Stimulated activated naive CD8-positive, alpha-beta T cell treated with anti-CD3 and anti-CD28 coated beads, Interleukin-15, Interleukin-2, amounts not matched to agents 100 ng/mL and 50 ng/mL, for 24 hours (primary cell): Measurements from ENCODE around the gene OPRM1.
"Not testable (repeated sequence)": the region's sequence is repeated elsewhere in the genome, so short reads cannot be mapped to it uniquely, and the experiment has no call there.

Source experiments
- H3K27ac Mint-ChIP-seq: one replicate; pipeline ENCODE4 v1.8.0; 2021; ENCODE audit warnings: mild to moderate bottlenecking, mixed read lengths
- H3K27me3 Mint-ChIP-seq: one replicate; pipeline ENCODE4 v1.8.0; 2021; ENCODE audit warnings: mixed read lengths
- H3K36me3 Mint-ChIP-seq: one replicate; pipeline ENCODE4 v1.8.0; 2021; ENCODE audit warnings: low read depth, mixed read lengths
- H3K4me1 Mint-ChIP-seq: one replicate; pipeline ENCODE4 v1.8.0; 2021; ENCODE audit warnings: low read depth, mixed read lengths
- H3K4me3 Mint-ChIP-seq: one replicate; pipeline ENCODE4 v1.8.0; 2021; ENCODE audit warnings: mild to moderate bottlenecking, mixed read lengths
- H3K9me3 Mint-ChIP-seq: one replicate; pipeline ENCODE4 v1.8.0; 2021; ENCODE audit warnings: mixed read lengths

Gene OPRM1

DNA sequence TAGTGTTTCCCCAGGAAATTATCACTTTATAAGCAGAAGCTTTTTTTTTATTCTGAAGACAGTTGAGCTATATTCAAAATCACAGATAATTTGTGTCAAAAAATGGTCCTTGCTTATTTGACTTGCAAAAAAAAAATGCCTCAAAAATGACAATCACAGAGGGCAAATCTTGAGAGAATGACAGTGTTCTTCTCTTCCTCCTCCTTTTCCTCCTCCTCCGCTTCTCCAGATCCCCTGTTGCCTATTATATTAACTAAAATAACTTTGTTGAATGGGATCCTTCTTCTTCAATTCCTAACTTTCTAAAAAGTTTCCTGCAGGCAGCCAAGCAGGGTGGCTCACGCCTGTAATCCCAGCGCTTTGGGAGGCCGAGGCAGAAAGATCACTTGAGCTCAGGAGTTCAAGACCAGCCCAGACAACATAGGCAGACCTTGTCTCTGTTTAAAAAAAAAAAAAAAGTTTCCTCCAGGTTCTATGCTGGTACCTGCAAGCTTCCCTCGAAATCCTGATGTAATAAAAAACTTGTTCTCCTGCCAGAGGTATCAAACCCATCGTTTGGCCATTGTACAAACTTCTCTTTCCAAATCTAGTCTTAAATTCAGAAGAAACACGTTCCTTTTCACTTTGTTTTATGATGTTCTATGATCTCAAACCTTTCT is 189.0 kb downstream of the OPRM1 start:
- Mint-ChIP-seq H3K27ac (peak overlapping the region; percentile 14), H3K9me3 (no peaks in the 10 kb centered on the region), H3K27me3 (no peaks in the 10 kb centered on the region), H3K4me1 (peaks cover 85% of the 10 kb centered on the region), H3K36me3 (peaks cover under 1% of the 10 kb centered on the region), H3K4me3 (no peak overlapping the region)

DNA sequence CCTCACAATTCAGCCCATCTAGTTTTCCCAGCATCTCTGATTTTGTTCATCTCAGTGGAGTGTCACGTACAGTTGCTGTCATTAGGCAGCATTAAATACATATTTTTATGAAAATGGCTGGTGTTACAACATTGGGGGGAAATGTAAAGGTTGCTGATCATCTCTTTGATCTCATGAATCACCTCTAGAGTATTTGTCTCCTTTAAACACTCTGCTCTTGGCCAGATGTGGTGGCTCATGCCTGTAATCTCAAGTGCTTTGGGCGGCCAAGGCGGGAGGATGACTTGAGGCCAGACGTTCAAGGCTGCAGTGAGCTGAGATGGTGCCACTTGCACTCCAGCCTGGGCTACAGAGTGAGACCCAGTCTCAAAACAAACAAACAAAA is 189.5 kb downstream of the OPRM1 start:
- H3K4me3 Mint-ChIP-seq, result no peak overlapping the region
- H3K27ac Mint-ChIP-seq, result peak overlapping the region; percentile 14
- H3K27me3 Mint-ChIP-seq, result no peaks in the 10 kb centered on the region
- no peaks in the 10 kb centered on the region for H3K9me3 Mint-ChIP-seq
- H3K36me3 Mint-ChIP-seq, result no peaks in the 10 kb centered on the region
- H3K4me1 Mint-ChIP-seq, result peaks cover 85% of the 10 kb centered on the region

DNA sequence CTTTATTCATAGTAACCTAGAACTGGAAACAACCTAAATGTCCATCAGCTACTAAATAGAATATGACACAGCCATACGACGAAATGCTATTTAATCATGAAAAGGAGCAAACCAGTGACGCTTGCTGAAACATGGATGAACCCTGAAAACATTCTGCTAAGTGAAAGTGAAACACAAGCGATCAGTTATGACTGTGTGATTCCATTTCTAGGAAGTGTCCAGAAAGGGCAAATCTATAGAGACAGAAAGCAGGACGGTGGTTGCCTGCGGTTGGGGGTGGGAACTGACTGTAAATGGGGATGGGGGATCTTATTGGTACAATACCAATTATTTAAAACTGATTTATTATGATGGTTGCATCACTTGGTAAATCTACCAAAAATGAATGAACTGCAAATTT is 190.7 kb downstream of the OPRM1 start:
- H3K27ac Mint-ChIP-seq, result peak overlapping the region; percentile 90
- H3K4me3 Mint-ChIP-seq, result peak overlapping the region; percentile 77
- H3K36me3 Mint-ChIP-seq, result no peaks in the 10 kb centered on the region
- no peaks in the 10 kb centered on the region for H3K27me3 Mint-ChIP-seq
- H3K4me1 Mint-ChIP-seq, result peaks cover 86% of the 10 kb centered on the region
- no peaks in the 10 kb centered on the region for H3K9me3 Mint-ChIP-seq

DNA sequence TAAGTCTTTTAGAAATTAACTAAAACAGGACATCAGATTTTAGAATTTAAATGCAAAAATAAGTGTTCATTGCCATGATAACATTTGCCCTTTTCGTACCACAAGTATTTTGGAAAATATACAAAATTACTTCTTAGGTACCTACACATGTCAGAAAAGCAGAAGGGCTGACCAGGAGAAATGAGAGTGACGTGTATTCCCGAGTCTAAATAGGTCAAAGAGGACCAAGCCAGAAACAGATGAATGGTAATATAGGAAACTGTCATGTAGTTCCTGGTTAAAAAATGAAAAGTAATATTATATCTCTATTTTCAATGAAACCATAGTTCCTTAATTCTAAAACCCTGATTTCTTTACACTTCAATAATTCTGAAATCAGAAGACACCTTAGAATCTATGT is 191.4 kb downstream of the OPRM1 start:
- H3K4me3 Mint-ChIP-seq, result peak overlapping the region; percentile 77
- peak overlapping the region; percentile 90 for H3K27ac Mint-ChIP-seq
- H3K27me3 Mint-ChIP-seq, result no peaks in the 10 kb centered on the region
- H3K36me3 Mint-ChIP-seq, result no peaks in the 10 kb centered on the region
- no peaks in the 10 kb centered on the region for H3K9me3 Mint-ChIP-seq
- peaks cover 85% of the 10 kb centered on the region for H3K4me1 Mint-ChIP-seq

DNA sequence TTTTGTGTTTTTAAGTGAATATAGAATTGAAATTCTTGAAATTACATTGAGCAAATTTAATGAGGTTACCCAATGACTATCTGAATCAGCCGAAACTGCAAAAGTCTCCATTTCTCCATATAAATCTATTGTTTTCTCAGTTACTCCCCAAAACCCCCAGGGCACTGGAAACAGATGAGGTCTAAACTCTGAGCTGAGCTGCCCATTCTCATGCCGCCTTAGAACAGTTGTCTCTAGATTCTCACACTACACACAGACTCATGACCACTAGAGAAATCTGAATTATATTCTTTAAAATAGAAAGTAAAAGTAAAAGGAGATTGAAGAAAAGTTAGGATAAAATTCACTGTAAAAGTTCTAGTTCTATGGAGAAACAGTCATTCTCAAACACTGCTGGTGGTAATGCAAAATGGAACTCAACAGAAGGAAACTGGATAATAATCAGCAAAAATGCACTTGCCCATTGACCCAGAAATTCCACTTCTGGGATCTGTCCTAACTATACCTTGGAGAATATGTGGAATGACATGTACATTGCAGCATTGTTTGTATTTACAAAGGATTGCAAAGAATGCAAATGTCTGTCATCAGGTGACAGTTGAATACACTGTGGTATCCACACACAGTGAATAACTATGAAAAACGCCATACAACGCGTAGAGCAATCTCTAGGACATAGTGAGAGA is 192.0 kb downstream of the OPRM1 start:
- Mint-ChIP-seq H3K9me3 (no peaks in the 10 kb centered on the region), H3K27me3 (no peaks in the 10 kb centered on the region), H3K4me3 (peak overlapping the region; percentile 78), H3K4me1 (peaks cover 84% of the 10 kb centered on the region), H3K27ac (peak overlapping the region; percentile 83), H3K36me3 (no peaks in the 10 kb centered on the region)

DNA sequence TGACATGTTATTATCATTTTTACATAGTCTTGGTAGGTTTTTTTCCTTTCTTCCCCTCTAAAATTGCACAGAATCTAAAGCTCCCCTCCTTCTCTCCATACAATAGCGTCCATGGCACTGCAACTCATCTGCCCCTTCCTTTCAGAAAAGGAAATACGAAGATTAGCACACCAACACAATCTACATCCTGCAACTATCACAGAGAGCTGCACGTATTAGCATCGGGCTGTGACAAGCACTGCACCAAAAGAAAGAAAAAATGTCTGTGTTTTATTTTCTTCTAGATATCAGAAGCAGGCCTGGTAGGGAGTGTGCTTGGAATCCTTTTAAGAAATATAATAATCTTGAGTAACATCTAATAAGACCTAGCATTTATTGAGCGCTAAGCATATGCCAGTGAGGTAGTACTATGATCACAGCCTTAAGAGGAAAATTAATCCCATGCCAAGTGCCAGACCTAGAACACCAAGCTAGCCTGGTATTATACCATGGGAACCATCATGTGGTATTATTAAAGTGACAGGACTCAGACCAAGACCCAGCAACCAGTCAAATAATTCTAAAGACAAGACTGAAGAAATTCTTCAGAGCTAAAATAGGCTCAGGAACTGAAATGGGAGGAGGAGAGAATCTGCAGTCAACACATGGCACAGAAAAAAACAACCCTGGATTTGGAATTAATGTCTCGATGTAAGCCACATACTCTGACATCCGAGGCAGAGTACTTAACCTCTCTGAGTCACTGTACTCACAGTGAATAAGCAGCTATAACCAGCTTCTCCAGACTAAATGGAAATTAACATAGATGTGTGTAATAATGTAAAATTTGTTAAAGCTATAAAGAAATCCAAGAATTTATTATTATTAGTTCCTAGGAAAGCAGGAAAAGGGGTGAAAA is 193.2 kb downstream of the OPRM1 start:
- no peaks in the 10 kb centered on the region for H3K27me3 Mint-ChIP-seq
- H3K4me1 Mint-ChIP-seq, result peaks cover 89% of the 10 kb centered on the region
- peak overlapping the region; percentile 83 for H3K27ac Mint-ChIP-seq
- no peaks in the 10 kb centered on the region for H3K36me3 Mint-ChIP-seq
- no peaks in the 10 kb centered on the region for H3K9me3 Mint-ChIP-seq
- H3K4me3 Mint-ChIP-seq, result peak overlapping the region; percentile 78

DNA sequence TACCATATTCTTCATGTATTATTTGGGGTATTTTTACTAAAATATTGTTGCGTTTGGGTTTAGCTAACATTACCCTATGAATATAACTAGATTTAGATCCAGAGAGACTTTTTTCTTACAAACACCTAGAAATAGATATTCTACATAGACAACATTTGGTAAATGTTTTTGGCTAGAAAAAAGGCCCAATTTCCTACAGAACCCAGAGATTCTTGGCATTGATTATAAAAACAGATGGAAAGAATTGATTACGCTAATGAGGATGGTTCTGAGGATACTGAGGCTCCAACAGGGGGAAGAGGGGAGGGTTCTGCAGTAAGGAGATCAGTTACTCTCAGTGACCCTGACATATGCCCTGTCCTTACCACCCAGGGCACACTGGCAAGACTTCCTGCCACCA is 194.3 kb downstream of the OPRM1 start:
- Mint-ChIP-seq H3K9me3 (no peaks in the 10 kb centered on the region), H3K27me3 (no peaks in the 10 kb centered on the region), H3K27ac (peak overlapping the region; percentile 46), H3K4me1 (peaks cover 88% of the 10 kb centered on the region), H3K4me3 (no peak overlapping the region), H3K36me3 (no peaks in the 10 kb centered on the region)

DNA sequence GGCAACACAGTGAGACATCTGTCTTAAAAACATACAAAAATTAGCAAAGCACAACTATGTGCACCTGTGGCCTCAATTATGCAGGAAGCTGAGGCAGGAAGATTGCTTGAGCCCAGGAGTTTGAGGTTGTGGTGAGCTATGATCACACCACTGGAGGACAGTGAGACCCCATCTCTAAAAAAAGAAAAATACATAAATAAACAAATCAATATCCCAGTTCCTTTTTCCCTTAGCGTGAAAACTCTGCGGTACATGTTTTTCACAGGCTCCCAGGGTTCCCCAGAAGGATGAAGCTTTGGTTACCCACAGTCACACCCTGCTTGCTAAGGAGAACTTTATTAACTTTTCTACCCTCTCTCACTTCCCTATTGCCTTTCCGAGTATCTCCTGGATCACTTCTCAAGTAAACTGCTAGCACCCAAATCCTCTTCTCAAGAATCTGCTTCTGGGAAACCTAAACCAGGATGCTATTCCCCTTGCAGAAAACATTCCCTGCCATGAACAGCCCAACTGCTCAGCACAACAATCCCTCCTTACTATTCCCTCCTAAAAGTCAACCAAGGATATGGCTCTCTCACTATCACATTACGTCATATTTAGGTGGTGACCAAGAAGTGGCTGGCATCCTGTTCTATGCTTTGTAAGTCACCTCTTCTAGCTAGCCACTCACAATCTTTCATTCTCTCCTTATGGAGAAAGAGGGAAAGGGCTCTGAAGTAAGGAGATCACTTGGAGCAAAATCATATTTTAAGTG is 195.2 kb downstream of the OPRM1 start:
- Mint-ChIP-seq H3K27ac (peak overlapping the region; percentile 78), H3K27me3 (no peaks in the 10 kb centered on the region), H3K36me3 (no peaks in the 10 kb centered on the region), H3K4me3 (peak overlapping the region; percentile 9), H3K4me1 (peaks cover 87% of the 10 kb centered on the region), H3K9me3 (no peaks in the 10 kb centered on the region)

DNA sequence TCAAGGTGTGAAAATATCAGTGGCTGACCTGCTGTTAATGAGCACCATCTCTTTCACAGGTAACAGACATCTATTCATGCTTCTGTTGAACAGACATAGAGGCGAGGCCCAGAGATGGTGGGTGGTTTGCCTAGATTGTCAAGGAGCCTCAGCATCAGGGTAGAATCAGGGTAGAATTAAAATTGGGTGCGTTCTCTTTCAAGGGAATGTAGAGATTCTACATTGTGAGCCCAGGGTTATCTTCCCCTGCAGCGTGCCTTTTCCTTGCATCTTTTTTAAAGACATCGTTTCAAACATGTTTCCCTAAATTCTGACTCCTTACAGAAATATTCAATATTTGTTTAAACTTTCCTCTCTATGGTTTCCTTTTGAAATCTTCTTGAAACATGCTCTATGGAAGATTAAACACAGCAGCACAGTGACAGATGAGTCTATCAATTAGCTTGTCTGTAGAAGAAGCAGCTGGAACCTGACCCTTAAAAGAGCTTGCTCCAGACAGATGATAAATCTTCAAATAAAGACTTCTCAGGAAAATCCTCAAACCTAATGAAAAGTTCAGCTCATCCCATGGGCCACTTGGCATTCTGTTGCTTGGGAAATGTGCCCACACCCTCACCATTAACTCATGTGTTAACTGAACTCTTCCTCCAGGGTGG is 197.7 kb downstream of the OPRM1 start:
- no peaks in the 10 kb centered on the region for H3K9me3 Mint-ChIP-seq
- H3K4me1 Mint-ChIP-seq, result peaks cover 89% of the 10 kb centered on the region
- no peaks in the 10 kb centered on the region for H3K36me3 Mint-ChIP-seq
- H3K27me3 Mint-ChIP-seq, result no peaks in the 10 kb centered on the region
- H3K4me3 Mint-ChIP-seq, result no peak overlapping the region
- H3K27ac Mint-ChIP-seq, result no peak overlapping the region

DNA sequence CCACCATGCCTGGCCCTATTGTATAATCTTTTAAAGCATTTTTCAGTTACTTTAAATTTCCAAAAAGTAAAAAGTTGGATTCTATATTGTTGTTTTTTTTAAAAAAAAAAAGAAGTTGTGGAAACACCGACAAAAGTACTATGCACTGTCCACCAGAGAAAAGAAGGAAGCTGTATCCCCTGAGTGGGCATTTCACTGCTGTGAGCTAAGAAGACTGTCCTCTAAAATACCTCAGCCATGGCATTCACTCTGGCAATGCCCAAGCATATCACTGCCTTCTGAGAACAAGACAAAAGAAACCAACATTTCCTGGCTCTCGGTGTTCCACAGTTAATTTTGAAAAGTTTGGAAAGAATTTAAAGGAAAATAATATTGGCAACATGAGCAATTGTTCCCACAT is 199.8 kb downstream of the OPRM1 start:
- no peaks in the 10 kb centered on the region for H3K27me3 Mint-ChIP-seq
- H3K9me3 Mint-ChIP-seq, result peaks cover 8% of the 10 kb centered on the region
- peaks cover 89% of the 10 kb centered on the region for H3K4me1 Mint-ChIP-seq
- H3K4me3 Mint-ChIP-seq, result peak overlapping the region; percentile 61
- peak overlapping the region; percentile 71 for H3K27ac Mint-ChIP-seq
- H3K36me3 Mint-ChIP-seq, result peaks cover 9% of the 10 kb centered on the region

DNA sequence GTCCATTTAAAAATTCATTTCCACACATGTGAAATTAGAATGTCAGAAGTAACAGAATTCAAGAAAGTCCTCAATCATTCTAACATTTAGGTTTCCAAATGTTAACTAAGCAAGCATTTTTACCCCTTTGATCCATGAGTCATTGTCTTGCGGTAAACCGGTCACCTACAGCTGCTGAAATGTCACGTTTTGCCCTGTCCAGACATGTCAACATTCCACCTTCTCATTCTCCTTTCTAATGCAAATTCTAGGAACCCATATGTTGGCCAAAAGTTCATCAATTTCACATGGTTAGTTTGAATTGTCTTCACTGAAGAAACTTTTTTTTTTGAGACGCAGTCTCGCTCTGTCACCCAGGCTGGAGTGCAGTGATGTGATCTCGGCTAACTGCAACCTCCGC is 200.4 kb downstream of the OPRM1 start:
- Mint-ChIP-seq H3K36me3 (peaks cover 9% of the 10 kb centered on the region), H3K27me3 (no peaks in the 10 kb centered on the region), H3K27ac (peak overlapping the region; percentile 71), H3K9me3 (peaks cover 8% of the 10 kb centered on the region), H3K4me1 (peaks cover 89% of the 10 kb centered on the region), H3K4me3 (peak overlapping the region; percentile 61)

DNA sequence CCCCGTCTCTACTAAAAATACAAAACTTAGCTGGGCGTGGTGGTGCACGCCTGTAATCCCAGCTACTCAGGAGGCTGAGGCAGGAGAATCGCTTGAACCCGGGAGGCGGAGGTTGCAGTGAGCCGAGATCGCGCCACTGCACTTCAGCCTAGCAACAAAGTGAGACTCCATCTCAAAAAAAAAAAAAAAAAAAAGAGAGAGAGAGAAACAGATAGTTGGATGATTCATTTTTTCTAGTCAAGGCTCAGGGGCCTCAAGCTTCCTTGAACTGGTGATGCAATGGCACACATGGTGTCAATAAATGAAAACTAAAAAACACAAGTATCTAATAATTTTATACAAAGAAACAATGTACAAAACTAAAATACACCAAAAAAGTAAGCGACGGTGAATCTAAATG is 202.0 kb downstream of the OPRM1 start:
- H3K4me1 Mint-ChIP-seq, result peaks cover 89% of the 10 kb centered on the region
- peak overlapping the region; percentile 95 for H3K27ac Mint-ChIP-seq
- H3K27me3 Mint-ChIP-seq, H3K36me3 Mint-ChIP-seq, H3K9me3 Mint-ChIP-seq: not testable (repeated sequence)
- H3K4me3 Mint-ChIP-seq, result peak overlapping the region; percentile 49

DNA sequence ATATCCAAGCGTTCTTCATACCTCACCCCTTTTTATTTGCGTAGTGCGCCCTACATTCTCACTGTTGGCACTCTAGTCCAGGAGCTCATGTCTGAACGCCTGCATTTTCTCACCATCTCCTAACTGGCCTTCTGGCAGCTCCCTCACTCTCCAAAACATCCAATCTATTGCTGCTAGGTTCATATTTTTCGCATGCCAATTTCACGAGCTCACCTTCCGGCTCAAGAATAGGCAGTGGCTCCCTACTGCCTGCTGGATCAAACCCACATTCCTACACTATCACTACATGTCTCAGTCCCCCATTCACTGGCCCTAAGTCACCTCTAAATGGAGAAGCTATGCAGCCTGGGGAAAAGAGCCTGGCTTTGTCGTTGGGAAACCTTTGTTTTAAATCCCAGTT is 202.5 kb downstream of the OPRM1 start:
- Mint-ChIP-seq H3K4me3 (peak overlapping the region; percentile 11), H3K4me1 (peaks cover 86% of the 10 kb centered on the region), H3K36me3 (peaks cover 9% of the 10 kb centered on the region), H3K27ac (peak overlapping the region; percentile 95), H3K9me3 (peaks cover 8% of the 10 kb centered on the region), H3K27me3 (no peaks in the 10 kb centered on the region)
